Stimulated activated effector memory CD8-positive, alpha-beta T cell treated with anti-CD3 and anti-CD28 coated beads, Interleukin-12 subunit alpha, Interleukin-12 subunit beta, amount 100 ng/mL, for 72 hours (primary cell): ENCODE data around the gene TRAF1.

Experiments used
- ATAC-seq: fragments of 150-1000 bp; cut with Tn5 transposase; 2 replicates; pipeline ENCODE4 v1.10.0; 2021
- DNase-seq, 2 donors: peaks; one replicate each; pipeline ENCODE4 v3.0.0; 2021 to 2022; ENCODE audit warnings: low spot score in 2 of 2
- H3K27ac Mint-ChIP-seq: one replicate; pipeline ENCODE4 v1.8.0; 2022; ENCODE audit warnings: mild to moderate bottlenecking, mixed read lengths
- H3K36me3 Mint-ChIP-seq: one replicate; pipeline ENCODE4 v1.8.0; 2022; ENCODE audit warnings: mild to moderate bottlenecking, mixed read lengths
- H3K4me1 Mint-ChIP-seq: one replicate; pipeline ENCODE4 v1.8.0; 2022; ENCODE audit warnings: mixed read lengths
- H3K4me3 Mint-ChIP-seq: one replicate; pipeline ENCODE4 v1.8.0; 2022; ENCODE audit warnings: mild to moderate bottlenecking, mixed read lengths
- H3K9me3 Mint-ChIP-seq: one replicate; pipeline ENCODE4 v1.8.0; 2022; ENCODE audit warnings: mixed read lengths

Gene TRAF1

DNA sequence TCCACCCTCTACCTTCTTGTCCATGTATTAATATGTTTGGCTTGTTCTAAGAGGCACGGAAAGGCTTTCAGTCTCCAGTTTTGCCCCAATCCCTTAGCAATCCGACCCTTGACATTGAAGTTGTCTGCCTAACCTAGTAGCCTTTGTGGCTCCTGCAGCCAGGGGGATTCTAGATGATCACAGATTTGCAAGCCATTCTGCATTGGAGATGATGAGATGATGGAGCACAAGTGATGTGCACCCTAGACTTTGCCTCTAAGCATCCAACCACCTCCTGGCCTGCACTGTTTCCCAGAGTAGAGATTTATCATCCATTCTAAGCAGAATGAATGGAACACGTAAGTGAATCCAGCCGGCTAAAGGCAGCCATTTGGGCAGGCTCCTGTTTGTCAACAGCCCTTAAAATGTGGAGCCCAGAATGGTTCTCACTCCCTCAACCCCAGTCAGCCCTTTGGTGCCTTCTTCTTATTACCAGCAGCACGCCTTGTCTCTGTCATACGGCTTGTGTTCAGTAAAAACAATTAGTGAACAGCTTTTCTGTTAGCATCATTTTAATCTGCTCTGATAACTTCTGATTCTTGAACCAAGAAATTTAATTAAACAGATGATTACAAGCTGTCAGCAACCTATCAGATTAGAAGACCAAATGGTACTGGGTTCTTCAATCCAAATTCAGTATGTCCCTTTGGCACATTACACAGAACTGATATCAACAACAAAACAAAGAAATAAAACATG, 5.7 kb upstream of the TRAF1 start:
- DNase-seq: peak in 1 of 2 donors; percentile 65

DNA sequence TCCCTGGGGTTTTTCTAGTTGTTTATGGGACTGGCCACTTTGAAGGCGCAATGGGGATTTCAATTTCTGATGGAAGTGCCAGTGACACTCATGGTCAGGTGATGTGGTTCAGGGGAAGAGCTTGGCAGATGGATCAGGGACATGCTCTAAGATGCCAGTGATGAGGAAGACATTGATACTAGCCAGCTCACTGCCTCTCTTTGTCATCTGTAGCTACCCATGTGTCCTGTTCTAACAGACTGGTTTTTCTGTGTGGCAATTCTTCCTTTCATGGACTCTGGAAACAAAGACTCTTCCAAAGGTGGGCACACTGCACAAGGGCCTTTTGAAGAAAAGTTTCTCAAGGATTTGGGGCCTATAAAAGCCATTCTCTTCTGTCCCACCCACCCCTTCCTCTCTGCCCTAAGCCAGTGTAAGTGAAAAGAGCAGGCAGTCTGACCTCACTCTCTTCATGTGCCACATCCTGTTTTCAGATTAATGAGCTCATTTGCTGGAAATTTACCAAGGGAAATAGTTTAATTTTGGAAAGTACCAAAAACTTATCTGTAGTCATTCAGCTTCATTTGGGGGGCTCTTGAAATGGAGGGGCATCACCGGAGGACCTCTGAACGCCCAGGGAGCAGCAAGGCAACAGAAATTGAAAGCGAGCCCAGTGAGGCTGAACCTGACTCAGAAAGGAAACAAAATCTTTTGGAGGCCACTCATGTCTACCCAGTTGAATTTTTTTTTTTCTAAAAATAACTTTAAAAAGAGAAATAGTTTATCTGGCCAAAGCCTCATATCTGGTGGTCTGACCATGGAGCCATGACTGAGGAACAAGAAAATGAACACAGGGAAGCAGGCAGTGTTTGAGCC, 4.9 kb upstream of the TRAF1 start:
- peak; percentile 71 for ATAC-seq
- Mint-ChIP-seq H3K4me3 (peak overlapping the region; percentile 87), H3K27ac (peak overlapping the region; percentile 100), H3K4me1 (peaks cover 89% of the 10 kb centered on the region), H3K36me3 (peaks cover 30% of the 10 kb centered on the region), H3K9me3 (no peaks in the 10 kb centered on the region)
- peak in 1 of 2 donors; percentile 83 for DNase-seq

More for the DNA sequence above, 5.7 kb upstream of the TRAF1 start:
- Mint-ChIP-seq H3K9me3 (no peaks in the 10 kb centered on the region), H3K4me1 (peaks cover 88% of the 10 kb centered on the region), H3K27ac (peak overlapping the region; percentile 100), H3K4me3 (peak overlapping the region; percentile 87), H3K36me3 (peaks cover 28% of the 10 kb centered on the region)
- ATAC-seq: no peak

DNA sequence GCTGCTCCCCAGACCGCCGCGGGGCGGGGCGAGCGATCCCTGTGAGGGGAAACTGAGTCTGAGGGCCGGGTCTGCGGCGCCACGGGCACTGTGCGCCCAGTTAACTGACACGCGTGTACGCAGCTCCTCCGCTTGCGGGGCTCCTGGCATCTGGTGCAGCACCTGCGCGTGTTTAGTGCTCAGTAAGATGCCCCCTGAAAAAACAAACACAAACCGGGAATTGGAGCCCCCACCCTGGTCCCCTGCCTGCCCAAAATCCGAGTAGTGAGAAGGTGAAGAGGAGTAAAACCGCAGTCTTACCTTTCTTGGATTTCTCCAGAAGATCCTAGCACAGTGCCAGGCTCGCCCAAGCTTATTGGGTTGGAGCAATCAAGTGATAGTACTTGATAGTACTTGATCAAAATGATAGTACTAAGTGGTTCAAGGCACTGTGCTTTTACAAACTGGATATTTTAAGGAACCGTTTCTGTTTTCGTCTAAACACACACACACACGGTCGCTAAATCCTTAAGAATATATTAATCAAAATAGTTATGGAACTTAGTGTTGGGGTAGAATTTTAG, 2.7 kb upstream of the TRAF1 start:
- Mint-ChIP-seq H3K4me3 (peak overlapping the region; percentile 87), H3K4me1 (peaks cover 84% of the 10 kb centered on the region)

DNA sequence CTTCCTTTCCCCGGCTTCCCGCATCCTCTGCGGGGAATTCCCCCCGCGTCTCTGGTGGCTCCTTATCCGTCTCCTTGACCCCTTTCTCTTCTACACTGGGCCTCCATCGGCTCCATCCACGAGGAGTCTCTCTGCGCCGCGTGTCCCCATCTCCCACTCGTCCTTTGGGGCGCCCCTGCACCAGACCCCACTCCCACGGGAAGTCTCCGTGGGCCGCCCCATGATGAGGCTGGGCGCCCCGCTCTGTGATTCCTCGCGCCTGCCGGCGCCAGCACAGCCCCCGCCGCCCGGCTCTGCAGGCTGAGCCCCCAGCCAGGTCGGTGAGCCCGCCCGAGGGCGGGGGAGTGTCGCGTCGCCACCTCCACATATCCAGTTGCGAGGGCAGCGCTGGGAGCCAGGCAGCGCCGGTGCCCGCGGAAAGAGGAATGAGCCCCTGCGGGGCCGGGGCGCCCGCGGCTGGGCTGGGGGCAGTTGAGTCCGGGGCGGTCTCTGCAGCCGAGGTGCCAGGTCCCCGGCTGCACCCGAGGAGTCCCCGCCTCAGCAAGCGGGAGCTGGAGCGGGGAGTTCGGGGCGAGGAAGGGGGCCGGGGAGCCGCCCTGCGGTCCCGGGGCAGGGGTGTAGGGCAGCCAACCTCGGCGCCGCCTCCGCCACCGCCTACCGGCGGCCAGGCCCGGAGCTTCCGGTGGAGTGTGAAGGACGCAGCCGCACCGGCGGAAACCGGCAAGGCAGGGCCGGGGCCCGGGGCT, 2.1 kb upstream of the TRAF1 start:
- Mint-ChIP-seq H3K4me1 (peaks cover 84% of the 10 kb centered on the region), H3K36me3 (peaks cover 55% of the 10 kb centered on the region), H3K4me3 (peak overlapping the region; percentile 87), H3K27ac (peak overlapping the region; percentile 100), H3K9me3 (no peaks in the 10 kb centered on the region)
- DNase-seq (peak; percentile 60 to 90), ATAC-seq (peak; percentile 23)

More for the DNA sequence above, 2.7 kb upstream of the TRAF1 start:
- peaks cover 48% of the 10 kb centered on the region for H3K36me3 Mint-ChIP-seq
- DNase-seq: no peak
- H3K27ac Mint-ChIP-seq: peak overlapping the region; percentile 100
- no peaks in the 10 kb centered on the region for H3K9me3 Mint-ChIP-seq
- ATAC-seq: no peak

DNA sequence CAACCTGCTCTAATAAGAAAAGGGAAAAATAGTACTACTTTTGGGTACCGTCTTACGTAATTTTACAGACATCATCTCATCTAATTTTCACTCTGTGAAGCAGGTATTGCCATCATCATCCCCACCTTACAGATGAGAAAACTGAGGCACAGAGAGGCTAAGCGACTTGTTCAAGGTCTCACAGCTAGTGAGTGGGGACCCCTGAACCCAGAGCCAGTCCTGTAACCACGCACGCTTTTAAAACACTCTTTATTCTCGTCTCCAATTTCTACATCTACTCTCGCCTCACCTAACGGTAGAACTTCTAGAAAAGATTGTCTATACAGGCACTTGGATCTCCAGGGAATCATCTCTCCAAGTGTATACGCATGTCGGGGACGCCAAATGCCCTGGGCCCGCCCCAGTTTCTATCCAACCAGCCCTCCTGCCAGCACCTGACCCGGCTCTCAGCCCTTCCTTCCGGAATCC, 1.5 kb upstream of the TRAF1 start:
- peak overlapping the region; percentile 87 for H3K4me3 Mint-ChIP-seq
- no peaks in the 10 kb centered on the region for H3K9me3 Mint-ChIP-seq
- no peak for ATAC-seq
- peaks cover 61% of the 10 kb centered on the region for H3K36me3 Mint-ChIP-seq
- peak overlapping the region; percentile 100 for H3K27ac Mint-ChIP-seq
- peaks cover 82% of the 10 kb centered on the region for H3K4me1 Mint-ChIP-seq
- DNase-seq: no peak

DNA sequence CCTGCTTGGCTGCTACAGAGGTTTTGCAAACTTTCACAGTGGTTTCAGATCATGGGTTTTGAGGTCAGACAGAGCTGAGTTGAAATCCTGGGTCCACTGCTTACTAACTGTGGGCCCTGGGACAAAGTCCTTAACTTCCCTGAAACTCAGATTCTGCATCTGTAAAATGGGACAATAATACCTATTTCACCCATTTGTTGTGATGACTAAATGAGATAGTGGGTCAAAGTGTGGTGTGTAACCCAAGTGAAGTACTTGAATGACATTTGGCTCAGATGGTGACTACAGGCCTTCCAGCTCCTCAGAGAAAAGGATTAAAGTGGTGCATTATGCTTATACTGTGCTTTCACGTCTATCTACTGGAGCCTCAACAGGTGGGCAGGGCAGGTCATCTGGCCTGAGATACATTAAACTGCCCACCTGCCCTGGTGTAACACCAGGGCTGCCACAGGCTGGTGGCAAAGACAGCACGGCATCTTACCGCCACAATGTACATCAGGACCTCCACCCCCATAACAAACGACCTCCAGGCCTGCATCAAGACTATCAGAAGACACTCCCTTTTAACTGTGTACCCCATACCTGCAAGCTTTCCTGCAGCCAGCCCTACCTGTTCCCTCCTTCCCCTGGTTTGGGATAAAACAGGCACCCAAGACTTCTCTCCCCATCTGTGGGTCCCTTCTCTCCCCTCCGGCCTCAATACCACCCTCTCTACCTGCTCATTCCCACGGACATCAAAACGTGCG, 846 bp upstream of the TRAF1 start:
- H3K36me3 Mint-ChIP-seq: peaks cover 67% of the 10 kb centered on the region
- peak overlapping the region; percentile 87 for H3K4me3 Mint-ChIP-seq

DNA sequence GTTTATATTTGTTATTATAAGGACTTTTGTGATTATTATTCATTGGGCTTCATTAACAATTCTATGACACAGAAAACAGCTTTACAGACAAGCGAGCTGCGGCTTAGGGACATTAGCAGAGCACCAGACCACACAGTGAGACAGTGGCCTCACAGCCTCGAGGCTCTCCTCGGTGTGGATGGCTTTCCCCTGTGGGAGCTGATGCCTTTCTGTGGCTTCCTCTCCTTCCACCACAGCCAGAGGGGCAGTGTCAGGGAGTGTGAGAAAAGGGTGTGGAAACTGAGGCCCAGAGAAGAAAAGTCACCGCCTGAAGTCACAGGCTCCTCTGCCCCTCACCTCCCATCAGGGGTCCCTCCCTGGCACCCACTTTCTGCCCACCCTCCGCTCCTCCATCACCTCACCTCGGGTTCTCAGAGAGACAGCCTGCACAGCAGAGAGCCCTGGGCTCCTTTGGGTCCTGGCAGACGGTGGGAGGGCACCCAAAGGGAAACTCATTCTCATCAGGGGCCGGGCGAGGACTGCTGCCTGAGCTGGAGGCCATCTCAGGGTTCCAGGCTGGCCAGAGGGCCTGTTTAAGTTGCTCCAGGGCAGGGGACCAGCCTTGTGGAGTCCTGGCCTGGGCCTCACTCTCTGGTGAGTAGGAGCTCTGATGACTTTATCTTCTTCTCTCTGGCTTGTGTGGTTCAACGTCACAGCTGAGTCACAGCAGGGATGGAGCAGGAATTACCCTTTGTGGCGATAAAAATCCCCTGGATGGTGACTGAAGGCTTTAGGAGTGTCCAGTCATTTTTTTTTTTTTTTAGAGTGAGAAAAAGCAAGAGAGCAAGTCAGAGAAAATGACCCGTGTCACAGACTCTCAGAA, 830 bp downstream of the TRAF1 start:
- peaks cover 74% of the 10 kb centered on the region for H3K36me3 Mint-ChIP-seq
- H3K4me3 Mint-ChIP-seq: peak overlapping the region; percentile 87
- peak; percentile 75 to 92 for DNase-seq
- peaks cover 75% of the 10 kb centered on the region for H3K4me1 Mint-ChIP-seq
- no peaks in the 10 kb centered on the region for H3K9me3 Mint-ChIP-seq
- peak overlapping the region; percentile 100 for H3K27ac Mint-ChIP-seq
- peak; percentile 82 for ATAC-seq

More for the DNA sequence above, 846 bp upstream of the TRAF1 start:
- Mint-ChIP-seq H3K27ac (peak overlapping the region; percentile 100), H3K9me3 (no peaks in the 10 kb centered on the region), H3K4me1 (peaks cover 77% of the 10 kb centered on the region)
- DNase-seq (peak in 1 of 2 donors; percentile 68), ATAC-seq (peak; percentile 51)

DNA sequence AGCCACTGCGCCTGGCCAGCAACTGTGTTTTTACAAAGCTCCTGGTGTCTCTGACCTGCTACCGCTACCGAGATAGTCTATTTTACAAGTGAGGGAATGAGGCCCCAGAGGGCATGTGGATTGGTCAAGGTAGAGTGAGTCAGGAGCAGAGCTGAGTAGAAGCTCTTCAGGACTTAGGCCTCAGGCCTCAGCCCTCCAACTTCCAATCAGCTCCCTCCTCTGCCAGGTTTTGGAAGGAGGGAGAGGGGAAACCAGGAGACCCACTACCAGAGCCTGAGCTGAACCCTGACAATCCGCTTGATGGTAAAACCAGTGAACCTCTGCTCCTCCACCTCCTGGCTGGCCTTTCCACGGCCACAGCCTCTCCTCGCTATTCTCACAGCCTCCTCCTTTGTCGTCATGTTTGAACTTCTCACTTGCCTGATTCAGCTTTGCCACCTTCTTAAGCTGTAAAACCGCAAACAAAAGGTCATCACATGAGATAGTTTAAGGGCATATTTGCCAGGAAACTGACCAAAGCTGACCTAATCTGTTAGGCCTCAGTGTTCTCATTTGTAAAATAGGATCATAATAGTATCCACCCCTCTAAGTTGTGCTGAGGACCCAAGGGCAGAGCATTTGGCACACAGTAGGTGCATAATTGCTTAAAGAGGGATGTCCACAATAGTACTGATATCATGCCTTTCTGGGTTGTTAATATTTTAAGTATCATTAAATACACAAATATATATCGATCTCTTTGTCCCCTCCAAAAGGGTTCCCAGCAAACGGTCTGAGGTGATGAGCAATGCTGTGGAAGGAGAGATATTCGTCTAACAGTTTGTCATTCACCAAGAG, 1.7 kb downstream of the TRAF1 start:
- DNase-seq (peak in 1 of 2 donors; percentile 71), ATAC-seq (peak; percentile 17)
- no peaks in the 10 kb centered on the region for H3K9me3 Mint-ChIP-seq
- H3K4me1 Mint-ChIP-seq: peaks cover 77% of the 10 kb centered on the region
- peak overlapping the region; percentile 100 for H3K27ac Mint-ChIP-seq
- peaks cover 82% of the 10 kb centered on the region for H3K36me3 Mint-ChIP-seq
- H3K4me3 Mint-ChIP-seq: peak overlapping the region; percentile 87

DNA sequence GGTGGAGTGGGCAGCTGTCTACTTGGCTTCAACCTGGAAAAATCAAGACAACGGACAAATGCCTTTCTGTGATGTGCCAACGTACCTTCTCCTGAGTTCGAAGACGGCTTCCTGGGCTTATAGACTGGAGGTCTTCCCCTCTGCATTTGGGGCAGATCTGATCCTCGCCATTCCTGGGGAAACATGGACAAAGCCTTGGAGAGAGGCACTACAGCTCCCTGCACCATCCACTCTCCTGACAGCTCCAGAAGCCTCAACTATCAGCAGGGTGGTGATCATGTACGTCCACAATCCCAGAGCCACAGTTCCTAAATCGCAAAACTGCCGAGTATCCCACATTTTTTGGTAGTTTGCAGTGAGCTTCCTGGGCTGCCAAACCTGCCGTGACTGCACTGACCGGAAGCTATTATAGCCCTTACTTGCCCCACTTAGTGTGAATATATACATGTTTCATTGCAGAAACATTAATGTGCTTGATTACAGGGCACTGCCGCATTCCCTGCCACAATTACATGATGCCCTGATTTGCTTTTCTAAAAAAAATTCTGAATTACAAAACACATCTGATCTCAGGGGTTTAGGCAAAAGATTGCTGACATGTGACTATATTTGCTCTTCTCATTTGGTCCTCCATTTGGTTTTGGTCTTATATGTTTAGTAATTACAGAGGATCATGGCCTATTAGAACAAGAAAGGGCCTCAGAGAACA, 2.8 kb downstream of the TRAF1 start:
- ATAC-seq: no peak
- H3K4me3 Mint-ChIP-seq: peak overlapping the region; percentile 87
- peak overlapping the region; percentile 100 for H3K27ac Mint-ChIP-seq
- H3K36me3 Mint-ChIP-seq: peaks cover 94% of the 10 kb centered on the region
- peaks cover 81% of the 10 kb centered on the region for H3K4me1 Mint-ChIP-seq
- no peak for DNase-seq
- H3K9me3 Mint-ChIP-seq: no peaks in the 10 kb centered on the region

DNA sequence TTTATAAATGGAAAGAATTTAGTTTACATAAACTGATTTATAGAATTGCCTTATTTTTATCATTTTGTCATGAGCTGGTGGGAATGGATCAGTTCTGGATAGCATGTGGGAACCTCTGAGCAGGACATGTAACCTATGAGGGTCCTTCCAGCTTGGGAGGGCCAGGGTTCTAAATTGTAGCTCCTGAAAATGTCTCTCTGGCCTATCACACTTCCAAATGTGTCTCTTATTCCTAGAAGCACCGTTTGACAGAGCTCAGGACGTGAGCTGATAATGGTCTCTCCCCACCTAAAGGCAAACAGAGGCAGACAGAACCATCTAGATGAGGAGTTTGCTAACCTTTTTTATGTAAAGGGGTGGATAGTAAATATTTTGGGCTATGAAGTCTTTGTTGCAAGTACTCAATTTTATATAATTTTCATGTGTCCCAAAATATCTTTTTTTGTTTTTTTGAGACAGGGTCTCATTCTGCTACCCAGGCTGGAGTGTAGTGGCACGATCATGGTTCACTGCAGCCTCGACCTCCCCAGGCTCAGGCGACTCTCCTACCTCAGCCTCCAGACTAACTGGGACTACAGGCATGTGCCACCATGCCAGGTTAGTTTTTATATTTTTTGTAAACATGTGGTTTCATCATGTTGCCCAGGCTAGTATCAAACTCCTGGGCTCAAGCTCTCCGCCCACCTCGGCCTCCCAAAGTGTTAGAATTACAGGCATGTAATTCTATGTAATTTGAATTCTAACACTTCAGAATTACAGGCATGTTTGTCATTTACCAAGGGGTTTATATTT, 4.0 kb downstream of the TRAF1 start:
- DNase-seq (no peak), ATAC-seq (no peak)
- H3K36me3 Mint-ChIP-seq: peaks cover 95% of the 10 kb centered on the region
- peak overlapping the region; percentile 100 for H3K27ac Mint-ChIP-seq
- no peaks in the 10 kb centered on the region for H3K9me3 Mint-ChIP-seq
- H3K4me1 Mint-ChIP-seq: peaks cover 79% of the 10 kb centered on the region
- peak overlapping the region; percentile 87 for H3K4me3 Mint-ChIP-seq

DNA sequence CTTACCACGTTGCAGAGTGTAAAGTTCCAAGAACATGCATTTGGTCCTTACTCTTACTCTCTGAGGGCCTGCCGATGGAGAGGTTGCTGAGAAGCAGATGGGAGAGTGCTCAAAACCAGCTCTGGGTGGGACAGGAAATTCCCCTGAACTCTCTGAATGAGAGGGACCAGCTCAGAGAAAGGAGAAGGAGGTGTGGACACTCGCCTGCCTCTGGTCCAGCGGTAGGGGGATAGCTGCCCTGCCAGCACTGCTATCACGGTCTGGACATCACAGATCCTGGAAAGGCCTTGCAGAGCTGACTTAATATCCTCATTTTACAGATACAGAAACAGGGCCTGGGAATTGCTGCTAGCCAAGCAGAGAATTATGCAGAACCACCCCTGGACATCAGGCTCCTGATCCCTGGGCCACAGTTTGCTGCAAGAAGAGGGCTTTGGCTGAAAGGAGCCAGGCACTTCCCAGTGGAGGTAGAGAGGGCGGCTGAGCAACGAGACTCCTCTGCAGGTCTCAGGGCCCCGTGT, 4.9 kb downstream of the TRAF1 start:
- Mint-ChIP-seq H3K36me3 (peaks cover 100% of the 10 kb centered on the region), H3K4me3 (peak overlapping the region; percentile 87), H3K27ac (peak overlapping the region; percentile 100), H3K4me1 (peaks cover 79% of the 10 kb centered on the region), H3K9me3 (no peaks in the 10 kb centered on the region)
- DNase-seq: peak in 1 of 2 donors; percentile 72
- ATAC-seq: no peak
